HG03196 (cell line): ENCODE measurements around the gene FILIP1.

Experiments
- ATAC-seq: cut with Tn5 transposase; IDR thresholded peaks from one replicate; pipeline ENCODE4 v1.9.1; 2021; ENCODE audit not compliant: unreplicated experiment

Gene FILIP1

DNA sequence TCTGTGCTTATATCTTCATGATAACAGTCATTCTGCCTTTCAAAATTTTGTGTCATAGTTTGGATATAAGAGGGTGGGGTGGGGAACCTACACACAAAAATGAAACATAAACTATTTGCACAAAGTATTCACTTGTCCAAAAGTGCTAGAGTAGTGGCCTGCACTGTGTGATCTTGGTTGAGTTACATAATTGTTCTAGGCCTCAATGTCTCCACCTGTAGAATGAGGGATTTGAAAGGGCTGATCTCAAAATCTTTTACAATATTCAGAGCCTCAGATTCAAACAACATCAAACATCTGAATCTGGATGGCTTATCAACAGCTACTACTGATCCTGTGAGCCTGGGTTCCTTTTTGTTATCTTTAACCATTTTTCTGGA lies 144.7 kb downstream of the FILIP1 start:
- no peak for ATAC-seq

DNA sequence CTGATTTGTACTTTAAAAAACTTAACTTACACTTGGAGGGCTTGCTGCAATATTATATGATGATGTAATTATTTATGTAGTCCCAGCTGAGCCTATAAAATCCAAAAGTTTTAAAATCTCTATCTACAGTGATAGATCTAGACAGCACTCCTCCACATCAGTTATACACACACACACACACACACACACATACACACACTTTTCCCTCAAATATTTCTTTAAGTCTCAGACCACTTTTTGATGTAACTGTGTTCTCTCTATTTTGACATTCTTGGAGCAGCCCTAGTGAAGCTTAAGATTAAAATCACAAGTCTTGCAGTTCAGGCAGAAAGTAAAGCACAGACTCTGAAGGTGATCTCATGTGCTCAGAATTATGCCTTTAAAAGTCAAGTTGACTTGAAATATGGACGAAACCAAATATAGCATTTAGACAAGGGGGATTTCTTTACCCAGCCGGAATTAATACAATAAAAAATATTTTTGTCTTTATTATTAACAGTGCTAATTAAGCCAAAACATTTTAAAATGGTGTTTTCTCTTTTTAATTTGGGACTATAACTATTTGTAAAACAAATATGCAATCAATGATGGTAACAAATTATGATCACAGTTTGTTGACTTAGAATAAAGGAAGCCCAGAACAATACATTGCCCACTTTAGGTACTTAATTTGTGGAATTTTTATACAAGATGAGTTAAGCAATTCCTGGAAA lies 145.5 kb downstream of the FILIP1 start:
- ATAC-seq, result no peak

DNA sequence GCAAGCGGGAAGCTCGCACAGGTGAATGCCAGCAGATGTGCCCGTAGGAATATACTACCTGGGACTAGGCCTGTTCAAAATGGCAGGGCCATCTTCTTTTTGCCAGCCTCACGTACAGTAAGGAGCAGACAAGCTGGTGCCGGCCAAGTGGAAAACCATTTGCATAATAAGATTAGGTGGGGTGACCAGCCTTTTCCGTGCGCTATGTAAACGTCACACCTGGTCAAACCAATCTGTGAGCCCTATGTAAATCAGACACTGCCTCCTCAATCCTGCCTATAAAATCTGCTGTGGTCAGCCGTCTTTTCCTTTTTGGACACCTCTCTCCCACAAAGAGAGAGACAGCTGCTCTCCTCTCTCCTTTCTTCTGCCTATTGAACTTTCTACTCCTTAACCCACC lies 148.2 kb downstream of the FILIP1 start:
- ATAC-seq, result no peak

DNA sequence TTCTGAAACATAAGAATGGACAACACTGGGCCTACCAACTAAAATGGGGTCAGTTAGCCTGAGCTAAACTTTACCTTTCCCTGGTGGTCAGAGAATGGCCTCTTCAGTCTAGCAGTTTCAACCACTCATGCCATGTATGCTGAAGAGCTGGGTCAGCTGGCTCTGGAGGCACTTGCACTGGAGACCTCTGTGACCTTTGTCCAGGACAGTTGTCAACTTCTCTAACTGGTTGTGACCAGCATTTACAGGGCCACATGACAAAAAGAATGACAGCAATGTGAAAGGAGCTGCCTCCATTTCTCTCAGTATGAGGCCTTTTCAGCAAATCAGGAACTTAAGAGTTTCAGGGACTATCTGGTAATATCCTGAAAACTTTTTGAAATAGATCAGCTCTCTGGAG lies 149.1 kb downstream of the FILIP1 start:
- no peak for ATAC-seq

DNA sequence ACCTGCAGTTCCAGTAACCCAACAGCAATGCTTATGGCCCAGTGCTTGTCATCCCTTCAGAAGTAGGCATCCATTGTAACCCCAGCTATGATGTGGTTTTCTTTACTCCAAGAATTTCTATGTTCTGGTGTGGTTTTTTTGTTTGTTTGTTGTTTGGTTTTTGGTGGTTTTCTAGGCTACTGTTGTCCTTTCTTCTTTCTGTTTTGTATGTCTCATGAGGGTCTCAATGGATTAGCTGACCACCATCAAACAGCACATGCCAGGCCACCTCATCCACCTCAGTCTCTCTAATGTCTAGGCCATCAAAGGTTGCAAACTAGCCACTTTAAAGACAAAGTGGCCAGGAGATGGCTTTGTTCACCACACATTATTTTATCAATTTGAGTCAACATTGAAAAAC lies 149.6 kb downstream of the FILIP1 start:
- ATAC-seq, result no peak

DNA sequence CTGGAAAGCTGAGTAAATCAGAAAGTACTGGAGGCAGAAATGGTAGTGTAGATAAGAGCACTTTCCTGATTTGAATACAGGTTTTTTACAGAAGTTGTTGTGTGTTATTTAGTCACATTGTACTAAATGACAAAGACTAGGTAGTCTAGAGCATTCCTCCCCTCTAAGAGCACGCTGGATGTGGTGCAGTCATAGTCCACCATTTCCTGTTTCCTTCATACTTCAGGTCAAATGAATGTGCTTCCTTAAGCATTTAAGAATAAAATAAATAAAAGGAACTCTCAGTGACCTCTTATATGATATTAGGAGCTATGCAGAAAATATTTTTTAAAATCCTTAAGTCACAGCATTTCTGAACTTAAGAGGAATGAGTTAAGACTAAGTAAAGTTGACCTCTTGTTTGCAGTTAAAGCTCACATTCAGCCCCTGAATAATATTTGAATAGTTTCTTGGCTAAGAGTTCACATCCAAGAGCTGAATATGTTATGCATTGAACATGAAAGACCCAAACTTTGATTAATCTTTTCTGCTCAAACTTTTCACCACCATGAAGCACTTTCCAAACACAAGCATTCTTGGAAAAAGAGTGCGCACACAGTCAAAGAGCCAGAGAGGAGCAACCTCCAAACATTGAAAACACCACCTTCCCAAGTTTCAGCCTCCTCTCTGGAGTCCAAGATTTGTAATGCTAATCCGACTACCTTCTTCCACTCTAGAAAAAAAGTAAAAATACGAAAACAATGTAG lies 155.6 kb downstream of the FILIP1 start:
- ATAC-seq, result no peak

DNA sequence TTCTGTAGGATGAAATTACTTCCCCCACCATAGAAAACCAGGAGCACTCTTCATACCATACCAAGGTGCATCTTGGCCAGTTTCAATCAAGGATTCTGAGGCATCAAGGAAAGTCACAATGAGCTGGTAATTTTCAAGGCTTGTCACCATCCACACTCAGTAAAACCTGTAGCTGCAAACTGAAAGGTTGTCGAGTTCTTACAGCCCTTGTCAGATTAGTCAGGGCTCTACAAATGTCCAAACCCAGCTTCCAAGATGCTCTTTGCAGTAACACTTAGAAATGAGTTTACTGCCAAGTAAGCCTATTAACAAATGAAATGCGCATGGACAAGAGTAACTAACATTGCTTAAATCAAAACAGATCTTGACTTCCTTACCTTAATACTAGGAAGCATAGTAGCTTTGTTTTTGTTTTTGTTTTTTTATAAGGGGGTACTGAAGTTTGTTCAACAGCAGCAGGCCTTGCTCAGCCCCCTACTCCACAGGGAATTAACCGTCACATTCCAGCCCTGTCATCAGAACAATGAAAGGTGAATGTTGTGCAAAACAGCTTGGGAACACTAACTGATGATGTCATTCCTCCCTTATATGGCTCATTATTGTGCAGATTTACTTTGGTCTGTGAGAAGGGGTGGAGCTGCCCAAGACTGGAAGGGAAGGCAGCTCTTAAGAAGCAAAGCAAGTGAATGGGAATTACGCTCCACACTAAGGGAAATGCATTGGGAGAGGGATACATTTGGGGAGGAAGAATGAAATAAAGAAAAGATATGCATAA lies 159.1 kb downstream of the FILIP1 start:
- ATAC-seq, result no peak

DNA sequence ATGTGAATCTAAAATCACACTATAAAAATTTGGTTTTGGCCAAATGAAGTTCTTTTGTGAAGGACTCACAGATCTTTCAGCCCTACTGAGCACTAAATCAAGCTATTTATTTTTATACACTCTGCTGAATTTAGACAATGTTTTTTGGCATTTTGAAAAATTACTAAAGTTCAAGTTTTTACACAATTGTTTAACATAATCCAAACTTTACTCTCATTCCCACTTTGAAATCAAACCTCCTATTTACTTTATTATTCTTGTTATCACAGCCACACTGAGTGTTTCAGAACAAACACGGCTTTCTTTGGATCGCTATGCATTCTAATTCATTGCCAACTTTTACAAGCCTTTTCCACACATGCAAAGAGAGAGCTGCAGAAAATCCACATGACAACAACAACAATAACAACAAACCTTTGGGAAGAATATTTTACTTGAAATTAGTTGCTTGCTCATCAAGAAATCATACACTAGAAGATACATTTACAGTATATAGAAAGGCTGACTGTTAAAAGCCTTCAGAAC lies 159.9 kb downstream of the FILIP1 start:
- no peak for ATAC-seq

DNA sequence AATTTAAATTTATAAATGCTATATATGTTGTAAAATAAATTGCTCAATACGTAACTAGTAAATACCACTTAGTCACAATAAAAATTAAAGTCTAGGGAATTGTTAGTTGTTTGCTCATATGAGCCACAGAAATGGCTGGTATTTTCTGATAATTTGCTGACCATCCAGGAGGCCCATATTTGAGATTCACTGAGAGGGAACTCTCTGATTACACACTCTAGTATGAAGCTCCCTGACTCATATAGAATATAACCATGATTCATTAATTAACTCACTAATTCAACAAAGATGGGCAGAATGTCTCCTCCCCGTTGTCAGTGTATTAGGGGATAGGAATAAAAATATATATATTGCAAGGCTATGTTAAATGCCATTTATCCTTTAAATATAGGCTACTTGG lies 162.4 kb downstream of the FILIP1 start:
- no peak for ATAC-seq

DNA sequence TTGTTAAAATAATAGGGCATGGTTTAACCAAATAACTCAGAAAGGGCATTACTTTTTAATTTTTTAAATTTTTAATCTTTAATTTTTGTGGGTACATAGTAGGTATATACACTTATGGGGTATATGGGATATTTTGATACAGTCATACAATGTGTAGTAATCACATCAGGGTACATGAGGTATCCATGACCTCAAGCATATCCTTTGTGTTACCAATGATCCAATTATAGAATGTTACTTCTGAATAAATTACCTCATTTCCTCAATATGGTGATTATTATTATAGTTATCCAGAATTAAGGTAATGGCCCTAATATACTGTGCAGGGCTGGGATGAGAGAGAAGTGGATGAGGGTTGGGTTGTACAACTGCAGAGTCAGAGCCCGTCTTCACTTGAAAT lies 163.9 kb downstream of the FILIP1 start:
- ATAC-seq, result no peak

DNA sequence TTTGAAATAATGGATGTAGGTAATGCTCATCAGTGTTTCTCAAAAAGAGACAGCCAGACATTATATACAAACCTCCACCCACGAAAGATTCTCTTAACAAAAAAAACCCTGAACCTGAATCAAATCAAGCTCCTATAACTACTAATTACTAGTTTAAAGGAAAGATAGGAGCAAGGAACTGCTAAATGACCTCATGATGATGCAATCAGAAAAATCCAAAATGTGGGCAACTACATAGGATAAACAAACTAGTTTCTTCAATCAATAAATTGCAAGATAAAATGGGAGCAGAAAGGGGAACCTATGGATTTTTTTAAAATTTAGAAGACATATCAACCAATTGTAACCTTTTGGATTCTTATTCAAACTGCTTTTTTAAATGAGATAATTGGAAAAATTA lies 165.8 kb downstream of the FILIP1 start:
- ATAC-seq, result no peak

DNA sequence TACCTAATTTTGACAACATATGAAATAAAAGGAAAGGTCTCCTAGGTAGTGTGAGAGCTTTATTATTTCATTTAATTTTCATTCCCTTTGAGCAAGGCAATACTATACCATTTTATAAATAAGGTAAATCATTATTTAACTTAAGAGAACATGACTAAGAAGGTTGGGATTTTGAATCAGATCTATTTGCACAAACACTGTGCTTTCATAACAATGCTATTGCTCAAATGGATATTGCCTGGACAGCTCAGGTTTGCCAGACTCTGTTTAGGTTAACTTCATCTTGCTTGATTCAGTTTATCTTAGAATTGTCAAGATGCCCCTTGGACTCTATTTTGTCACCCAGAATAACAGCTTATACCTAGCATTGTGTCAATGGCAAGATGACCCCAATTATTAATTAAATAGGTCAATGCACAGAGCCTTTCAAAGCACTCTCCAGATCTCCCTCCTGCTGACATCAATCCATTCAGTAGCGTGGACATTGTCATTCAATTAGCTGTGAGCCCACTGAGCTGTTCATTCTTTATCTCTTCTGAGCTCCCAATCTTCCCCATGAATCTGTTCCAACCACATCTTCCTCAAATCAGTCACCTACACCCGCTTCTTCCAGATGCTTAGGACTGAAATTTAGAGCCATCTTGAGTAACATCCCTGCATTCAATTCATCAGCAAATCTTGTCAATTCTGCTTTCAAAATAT lies 166.9 kb downstream of the FILIP1 start:
- ATAC-seq, result no peak

DNA sequence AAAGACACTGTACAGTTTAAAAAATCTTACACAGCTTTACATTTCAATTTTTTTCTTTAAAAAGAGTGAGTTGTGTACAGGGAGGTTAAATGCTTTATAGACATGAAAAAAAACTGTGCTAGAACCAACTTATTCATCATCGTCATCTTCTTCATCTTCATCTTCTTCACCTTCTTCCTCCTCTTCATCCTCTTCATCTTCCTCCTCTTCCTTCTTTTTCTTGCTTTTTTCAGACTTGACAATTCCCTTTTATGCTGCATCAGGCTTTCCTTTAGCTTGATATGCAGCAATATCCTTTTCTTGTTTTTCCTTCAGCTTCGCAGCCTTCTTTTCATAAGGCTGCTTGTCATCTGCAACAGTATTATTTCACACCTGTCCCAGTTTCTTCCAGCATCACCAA lies 174.7 kb downstream of the FILIP1 start:
- ATAC-seq, result no peak

DNA sequence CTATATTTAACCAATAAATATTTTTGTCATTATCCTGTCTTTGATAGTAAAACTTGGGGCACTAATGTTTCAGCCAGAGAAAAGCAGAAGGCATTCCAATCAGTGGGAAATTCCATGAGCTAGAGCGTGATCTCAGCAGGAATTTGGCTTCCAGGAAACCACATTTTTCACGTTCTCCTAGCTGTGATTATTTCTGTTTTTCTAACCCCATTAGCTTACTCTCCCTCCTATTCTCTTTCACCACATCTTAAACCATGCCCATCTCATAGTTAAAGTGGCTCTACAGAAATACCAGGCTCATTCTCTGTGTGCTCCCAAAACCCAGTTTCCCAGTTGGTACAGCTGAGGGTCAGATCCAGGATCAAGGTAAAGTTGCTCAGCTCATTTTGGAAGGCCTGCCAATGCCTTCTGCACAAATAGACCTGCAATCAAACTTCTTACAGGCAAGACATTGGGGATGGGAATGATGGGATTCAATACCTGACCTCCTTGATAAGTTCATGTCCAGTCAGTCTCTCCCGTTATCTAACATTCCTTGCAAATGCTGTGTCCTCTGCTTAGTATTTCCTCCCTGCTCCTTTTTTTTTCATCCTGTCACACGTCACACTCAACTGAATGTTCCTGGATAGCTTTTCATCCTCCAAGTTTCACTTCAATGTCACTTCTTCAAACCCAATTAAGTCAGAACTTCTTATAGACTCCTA lies 175.9 kb downstream of the FILIP1 start:
- no peak for ATAC-seq

DNA sequence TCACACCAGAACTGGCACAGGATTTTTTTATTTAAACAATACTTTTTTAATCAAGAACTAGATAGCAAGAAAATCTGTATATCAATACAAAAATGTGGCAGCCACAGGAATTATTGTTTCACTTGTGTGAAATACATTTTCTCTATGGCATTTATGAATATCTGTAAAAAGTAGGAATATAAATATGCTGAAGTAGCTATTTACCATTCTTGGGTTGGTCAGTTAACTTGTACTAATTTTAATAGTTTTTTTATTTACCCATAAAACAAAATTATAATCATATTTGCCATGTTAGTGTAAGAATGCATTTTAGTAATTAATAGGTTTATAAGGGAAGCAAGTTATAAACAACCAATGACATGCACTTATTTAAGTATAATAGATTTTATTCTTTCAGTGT lies 177.6 kb downstream of the FILIP1 start:
- ATAC-seq, result no peak

DNA sequence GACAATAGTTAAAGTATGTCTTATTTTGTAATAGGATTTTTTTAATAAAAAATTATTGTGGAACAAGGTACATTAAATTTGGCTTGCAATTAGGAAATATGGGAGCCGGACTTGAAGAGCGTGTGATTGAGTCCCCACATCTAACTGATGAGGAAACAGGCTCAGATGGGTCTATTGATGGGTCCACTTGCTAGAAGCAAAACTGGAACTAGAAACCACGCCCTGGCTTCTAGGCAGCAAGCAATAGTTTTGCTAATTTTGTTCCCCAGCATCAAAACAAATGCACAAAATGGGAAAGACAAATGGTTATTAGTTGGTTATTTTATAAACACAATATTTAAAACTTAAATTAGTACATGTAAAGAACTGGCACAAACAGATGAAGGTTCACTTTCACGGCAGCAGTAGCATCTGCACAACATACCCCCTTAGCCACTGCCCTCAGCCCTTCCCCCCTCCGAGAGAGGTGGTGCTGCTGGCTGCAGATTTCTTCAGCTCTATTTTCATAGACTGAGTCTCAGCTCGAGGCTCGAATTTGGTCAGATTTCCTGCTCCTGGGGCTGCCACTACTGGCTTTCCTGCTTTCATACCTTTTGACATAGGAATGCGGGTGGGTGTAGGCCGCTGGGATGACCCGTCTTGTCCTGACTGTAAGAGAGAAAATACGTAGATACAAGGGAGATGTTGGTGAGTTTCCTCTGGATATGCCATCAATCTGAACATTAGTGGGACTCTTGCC lies 185.2 kb downstream of the FILIP1 start:
- no peak for ATAC-seq

DNA sequence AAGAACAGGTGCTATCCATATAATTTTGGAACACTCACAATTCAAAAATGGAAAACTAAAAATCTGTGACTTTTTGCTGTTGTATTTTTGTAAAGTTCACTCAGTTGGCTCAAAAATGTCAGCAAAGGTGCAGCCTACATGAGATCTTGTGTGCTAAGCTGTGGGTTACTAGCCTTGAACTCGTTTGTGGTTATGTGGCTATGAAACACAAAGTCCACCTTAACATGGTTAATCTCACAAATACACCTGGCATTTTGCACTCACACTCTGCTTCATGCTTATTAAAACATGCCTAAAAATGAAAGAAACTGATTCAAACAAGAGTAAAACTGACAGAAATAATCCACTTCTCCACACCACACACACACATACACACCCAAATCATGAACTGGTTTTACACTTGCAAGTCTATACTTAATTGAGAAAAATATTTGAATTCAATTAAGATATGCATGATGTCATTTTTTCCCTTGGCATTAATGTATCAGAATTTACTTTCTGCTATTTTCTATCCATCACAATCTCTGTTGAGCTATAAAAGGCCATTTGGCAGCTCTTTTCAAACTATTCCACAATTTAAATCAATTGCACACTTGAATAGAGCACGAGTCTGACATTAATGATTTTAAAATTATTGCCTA lies 186.1 kb downstream of the FILIP1 start:
- no peak for ATAC-seq

DNA sequence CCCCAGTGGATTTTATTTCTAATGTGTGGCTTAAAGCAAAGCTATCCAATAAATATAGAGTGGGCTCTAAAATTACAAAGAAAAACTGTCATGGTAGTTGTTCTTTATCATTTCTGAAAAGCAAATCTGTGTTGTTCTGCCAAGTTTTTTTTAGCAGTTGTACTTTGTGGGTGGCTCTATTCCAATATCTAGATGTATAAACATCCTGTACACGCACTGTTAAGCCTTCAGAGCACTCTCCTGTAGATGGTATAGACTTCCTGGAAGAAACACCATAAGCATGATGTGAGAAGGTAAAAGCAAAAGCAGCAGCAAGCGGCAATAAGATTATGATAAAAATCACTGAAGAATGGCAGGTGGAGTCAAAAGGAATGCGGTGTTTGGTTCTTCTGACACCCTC lies 187.5 kb downstream of the FILIP1 start:
- no peak for ATAC-seq

DNA sequence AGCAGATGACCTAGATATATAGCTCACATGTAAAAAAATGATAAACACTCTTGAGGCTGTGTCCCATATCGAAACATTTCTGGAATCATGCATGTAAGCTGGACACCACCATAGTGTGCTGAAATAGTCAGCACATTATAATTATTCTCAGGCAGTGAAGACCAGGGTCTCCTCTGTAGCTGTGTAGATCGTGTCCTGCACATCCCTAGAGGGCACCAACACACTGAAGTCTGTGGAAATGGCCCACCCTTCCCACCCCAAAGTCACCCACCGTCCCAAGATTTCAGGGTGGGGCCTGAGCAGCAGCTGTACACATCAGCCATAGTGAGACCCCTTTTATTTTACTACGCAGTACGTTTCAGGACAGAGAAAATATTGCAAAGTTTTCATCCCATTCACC lies 188.0 kb downstream of the FILIP1 start:
- ATAC-seq, result no peak
